OCI-LY7 (cell line): ENCODE data around the gene CSTF2. TPM values are rescaled to one million over a fixed set of nuclear protein-coding genes. Genes with fewer than 3 reads are reported as not detected.

ENCODE experiments used
- BruUV-seq: library from RNA; stranded (reverse); fragments of 400-500 nt; replicated peaks from 2 replicates; lab custom pipeline; 2021; lab: Mats Ljungman, UMichigan
- CTCF ChIA-PET: fragments of 300-600 bp; sonication (Branson Sonifier 250); formaldehyde crosslinking; loops from one replicate; lab custom pipeline; 2022; ENCODE audit warnings: antibody characterized with exemption; ENCODE audit not compliant: unreplicated experiment; lab: Charles Lee
- POLR2A ChIA-PET: fragments of 300-600 bp; sonication (Branson Sonifier 250); formaldehyde crosslinking; loops from one replicate; lab custom pipeline; 2022; ENCODE audit warnings: antibody characterized with exemption; lab: Charles Lee
- DNase-seq: peaks from one replicate; pipeline ENCODE4 v3.0.0-alpha.2; 2015; ENCODE audit warnings: low spot score
- H2AFZ ChIP-seq: fragments of 200-600 bp; sonication (generic), shearing (Covaris generic); 2 replicates; pipeline ENCODE4 v1.6.1; 2014; ENCODE audit warnings: mild to moderate bottlenecking, antibody characterized with exemption, low read length, moderate library complexity
- H3K27ac ChIP-seq: fragments of 200-600 bp; sonication (generic); 2 replicates; pipeline ENCODE4 v1.5.1; 2014; ENCODE audit warnings: mixed run types, low read depth, mild to moderate bottlenecking, moderate library complexity, low read length, inconsistent platforms; ENCODE audit not compliant: poor library complexity, severe bottlenecking
- H3K36me3 ChIP-seq: fragments of 200-600 bp; sonication (generic); 2 replicates; pipeline ENCODE4 v1.6.1; 2014; ENCODE audit warnings: mild to moderate bottlenecking, antibody characterized with exemption, low read length, moderate library complexity, mixed read lengths; ENCODE audit not compliant: insufficient read depth
- H3K4me1 ChIP-seq: fragments of 200-600 bp; sonication (generic); 2 replicates; pipeline ENCODE4 v1.5.1; 2014; ENCODE audit warnings: mild to moderate bottlenecking, low read length; ENCODE audit not compliant: insufficient read depth, poor library complexity, severe bottlenecking
- H3K4me2 ChIP-seq: fragments of 200-600 bp; sonication (generic); 2 replicates; pipeline ENCODE4 v1.6.1; 2014; ENCODE audit warnings: mild to moderate bottlenecking, low read length
- H3K4me3 ChIP-seq: fragments of 200-600 bp; sonication (generic); 2 replicates; pipeline ENCODE4 v1.5.1; 2014; ENCODE audit warnings: mild to moderate bottlenecking, low read depth, low read length; ENCODE audit not compliant: poor library complexity, severe bottlenecking
- H3K79me2 ChIP-seq: fragments of 200-600 bp; sonication (generic); 2 replicates; pipeline ENCODE4 v1.6.1; 2016; ENCODE audit warnings: low read depth, mild to moderate bottlenecking, low read length, moderate library complexity, mixed read lengths; ENCODE audit not compliant: insufficient read depth
- H3K9me2 ChIP-seq: fragments of 200-600 bp; sonication (generic); 2 replicates; pipeline ENCODE4 v1.6.1; 2016; ENCODE audit warnings: mild to moderate bottlenecking, low read length, mixed read lengths; ENCODE audit not compliant: insufficient read depth
- H3K9me3 ChIP-seq: fragments of 200-600 bp; sonication (generic); 2 replicates; pipeline ENCODE4 v1.6.1; 2014; ENCODE audit warnings: mild to moderate bottlenecking, mixed run types, low read length, mixed read lengths
- H4K20me1 ChIP-seq: fragments of 200-600 bp; sonication (generic); 2 replicates; pipeline ENCODE4 v1.6.1; 2014; ENCODE audit warnings: mild to moderate bottlenecking, antibody characterized with exemption, low read length, moderate library complexity, mixed read lengths; ENCODE audit not compliant: insufficient read depth
- EZH2phosphoT487 ChIP-seq: fragments of 200-600 bp; sonication (generic); IDR thresholded peaks from 2 replicates; pipeline ENCODE4 v1.6.1; 2018; ENCODE audit warnings: low read depth, borderline replicate concordance, mild to moderate bottlenecking, mixed run types, antibody characterized with exemption, low read length, moderate library complexity, mixed read lengths
- intact Hi-C: fragments of 100-400 bp; cut with micrococcal nuclease; formaldehyde crosslinking; loops from one replicate; pipeline ENCODE4 v1.10.0; 2022; ENCODE audit not compliant: unreplicated experiment
- small RNA-seq: library from RNA; depleted of rRNA; stranded (forward); fragments of <200 nt; gene quantifications from one replicate; pipeline ENCODE3, GENCODE V24; 2014
- total RNA-seq, 2 experiments: library from RNA; depleted of rRNA in 1 of 2; stranded (reverse); fragments of >200 nt in 1 of 2; shearing (Covaris generic) in 1 of 2; gene quantifications; 2 replicates each; pipeline ENCODE4 v1.2.3, GENCODE V29; 2014 to 2022
- TF ChIP-seq, protein P1 (sequence below): fragments of 200-600 bp; sonication (generic); conservative IDR thresholded peaks from 2 replicates; pipeline ENCODE4 v1.5.1; 2014; ENCODE audit warnings: mild to moderate bottlenecking, antibody characterized with exemption, low read length, moderate library complexity, mixed read lengths

Gene CSTF2
- total RNA-seq, 2 experiments from 2014 or later = 26.5 to 32.6 TPM

GRCh38 chrX:100880368-100880767 is 60.2 kb downstream of the CSTF2 start:
- no peak overlapping the region for H3K27ac ChIP-seq
- no peaks in the 10 kb centered on the region for H3K4me1 ChIP-seq
- no peaks in the 10 kb centered on the region for H3K9me3 ChIP-seq
- H3K79me2 ChIP-seq = no peaks in the 10 kb centered on the region
- ChIA-PET CTCF (no interaction called here), POLR2A (no interaction called here)
- TF ChIP-seq EZH2phosphoT487 = no peak
- TF ChIP-seq, protein P1, sequence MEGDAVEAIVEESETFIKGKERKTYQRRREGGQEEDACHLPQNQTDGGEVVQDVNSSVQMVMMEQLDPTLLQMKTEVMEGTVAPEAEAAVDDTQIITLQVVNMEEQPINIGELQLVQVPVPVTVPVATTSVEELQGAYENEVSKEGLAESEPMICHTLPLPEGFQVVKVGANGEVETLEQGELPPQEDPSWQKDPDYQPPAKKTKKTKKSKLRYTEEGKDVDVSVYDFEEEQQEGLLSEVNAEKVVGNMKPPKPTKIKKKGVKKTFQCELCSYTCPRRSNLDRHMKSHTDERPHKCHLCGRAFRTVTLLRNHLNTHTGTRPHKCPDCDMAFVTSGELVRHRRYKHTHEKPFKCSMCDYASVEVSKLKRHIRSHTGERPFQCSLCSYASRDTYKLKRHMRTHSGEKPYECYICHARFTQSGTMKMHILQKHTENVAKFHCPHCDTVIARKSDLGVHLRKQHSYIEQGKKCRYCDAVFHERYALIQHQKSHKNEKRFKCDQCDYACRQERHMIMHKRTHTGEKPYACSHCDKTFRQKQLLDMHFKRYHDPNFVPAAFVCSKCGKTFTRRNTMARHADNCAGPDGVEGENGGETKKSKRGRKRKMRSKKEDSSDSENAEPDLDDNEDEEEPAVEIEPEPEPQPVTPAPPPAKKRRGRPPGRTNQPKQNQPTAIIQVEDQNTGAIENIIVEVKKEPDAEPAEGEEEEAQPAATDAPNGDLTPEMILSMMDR = no peak
- H2AFZ ChIP-seq = no peak overlapping the region
- BruUV-seq = no TSS peak
- H3K9me2 ChIP-seq = no peaks in the 10 kb centered on the region
- H3K4me3 ChIP-seq = no peak overlapping the region
- no peaks in the 10 kb centered on the region for H4K20me1 ChIP-seq
- no peak overlapping the region for H3K4me2 ChIP-seq
- no peaks in the 10 kb centered on the region for H3K36me3 ChIP-seq
- DNase-seq = no peak
- intact Hi-C loops = no loop called here

- POLR2A ChIA-PET = interaction anchor here (1.0 kb wide), 1 partner anchor 103 kb away, joined by 5 read pairs; no protein-coding TSS in a partner anchor
- Histone ChIP-seq H3K9me2 (no peaks in the 10 kb centered on the region), H2AFZ (no peak overlapping the region), H3K79me2 (no peaks in the 10 kb centered on the region), H3K27ac (no peak overlapping the region), H3K4me3 (no peak overlapping the region), H3K4me1 (no peaks in the 10 kb centered on the region), H3K9me3 (no peaks in the 10 kb centered on the region), H4K20me1 (no peaks in the 10 kb centered on the region), H3K36me3 (no peaks in the 10 kb centered on the region), H3K4me2 (no peak overlapping the region)
- intact Hi-C loops = no loop called here
- no TSS peak for BruUV-seq
- CTCF ChIA-PET = no interaction called here
- TF ChIP-seq EZH2phosphoT487 = no peak
- DNase-seq = no peak
Measured at GRCh38 chrX:100883654-100884053, 63.5 kb downstream of the CSTF2 start.

Small RNA genes within 50 kb of the gene (small RNA-seq; reads per million reads assigned to genes)
- gene RF00411 = not detected

Other genes with a start within 250 kb of the CSTF2 start
- not detected in 2 replicates for gene TNMD, start 235.5 kb upstream of the CSTF2 start, total RNA-seq (2014; rRNA removed; shearing (Covaris generic))
- gene TNMD, start 235.5 kb upstream of the CSTF2 start, total RNA-seq (2022) = not detected in 2 replicates
- not detected in 2 replicates for gene TSPAN6, start 183.6 kb upstream of the CSTF2 start, total RNA-seq (2014; rRNA removed; shearing (Covaris generic))
- gene TSPAN6, start 183.6 kb upstream of the CSTF2 start, total RNA-seq (2022) = not detected in 2 replicates
- not detected in 2 replicates for gene SRPX2, start 176.2 kb upstream of the CSTF2 start, total RNA-seq (2014; rRNA removed; shearing (Covaris generic))
- not detected in 2 replicates for gene SRPX2, start 176.2 kb upstream of the CSTF2 start, total RNA-seq (2022)
- not detected in 2 replicates for gene SYTL4, start 88.3 kb upstream of the CSTF2 start, total RNA-seq (2014; rRNA removed; shearing (Covaris generic))
- not detected in 2 replicates for gene SYTL4, start 88.3 kb upstream of the CSTF2 start, total RNA-seq (2022)
- 0.05 TPM in 1 of 2 replicates, not detected in the other for gene NOX1, start 54.0 kb downstream of the CSTF2 start, total RNA-seq (2014; rRNA removed; shearing (Covaris generic))
- gene NOX1, start 54.0 kb downstream of the CSTF2 start, total RNA-seq (2022) = not detected in 2 replicates
- 5.8 and 6.4 TPM in 2 replicates for gene XKRX, start 108.5 kb downstream of the CSTF2 start, total RNA-seq (2014; rRNA removed; shearing (Covaris generic))
- gene XKRX, start 108.5 kb downstream of the CSTF2 start, total RNA-seq (2022) = 8.4 and 11.8 TPM in 2 replicates
- gene ARL13A, start 149.3 kb downstream of the CSTF2 start, total RNA-seq (2014; rRNA removed; shearing (Covaris generic)) = not detected in 2 replicates
- gene ARL13A, start 149.3 kb downstream of the CSTF2 start, total RNA-seq (2022) = not detected in 2 replicates
- gene TRMT2B, start 231.7 kb downstream of the CSTF2 start, total RNA-seq (2014; rRNA removed; shearing (Covaris generic)) = 20.7 and 25.3 TPM in 2 replicates
- gene TRMT2B, start 231.7 kb downstream of the CSTF2 start, total RNA-seq (2022) = 24.8 and 33.9 TPM in 2 replicates